CD14-positive monocyte (primary cell): Measurements from ENCODE around the gene BRAF. TPM values are rescaled to one million over a fixed set of nuclear protein-coding genes. Genes with fewer than 3 reads are reported as not detected.

ENCODE experiments used
- DNase-seq, 3 donors: peaks; one replicate each; pipeline ENCODE4 v3.0.0-alpha.2; 2011 to 2022
- H2AFZ ChIP-seq: 2 replicates; pipeline ENCODE4 v1.6.0; 2012; ENCODE audit warnings: mild to moderate bottlenecking, low read depth, low read length, inconsistent platforms; ENCODE audit not compliant: insufficient read depth, poor library complexity, severe bottlenecking
- H3K27ac ChIP-seq, 2 donors: 1 replicate in 1 of 2; 2 replicates in 1 of 2; pipeline ENCODE4 v1.5.1; 2012 to 2013; ENCODE audit warnings: low read length in 2 of 2, control low read depth in 1 of 2, inconsistent platforms in 1 of 2, low read depth in 1 of 2, mild to moderate bottlenecking in 1 of 2
- H3K27me3 ChIP-seq, 2 donors: one replicate each; pipeline versions ENCODE4 v1.6.0 to v1.6.1; 2011 to 2013; ENCODE audit warnings: low read length in 2 of 2; ENCODE audit not compliant: control insufficient read depth in 2 of 2, insufficient read depth in 2 of 2
- H3K36me3 ChIP-seq, 2 donors: replicated peaks in 1 of 2; 1 replicate in 1 of 2; 2 replicates in 1 of 2; pipeline versions ENCODE4 v1.5.1 to v1.6.1; 2012 to 2013; ENCODE audit warnings: low read length in 2 of 2, control low read depth in 1 of 2, inconsistent platforms in 1 of 2, mild to moderate bottlenecking in 1 of 2; ENCODE audit not compliant: insufficient read depth in 2 of 2, control insufficient read depth in 1 of 2
- H3K4me1 ChIP-seq, 2 donors: 1 replicate in 1 of 2; 2 replicates in 1 of 2; pipeline versions ENCODE4 v1.5.1 to v1.6.1; 2012 to 2013; ENCODE audit warnings: low read length in 2 of 2, control low read depth in 1 of 2, inconsistent platforms in 1 of 2, mild to moderate bottlenecking in 1 of 2, moderate library complexity in 1 of 2; ENCODE audit not compliant: insufficient read depth in 2 of 2, control insufficient read depth in 1 of 2
- H3K4me2 ChIP-seq: replicated peaks from 2 replicates; pipeline ENCODE3; 2012; ENCODE audit warnings: low read length, moderate library complexity, mild to moderate bottlenecking; ENCODE audit not compliant: poor library complexity, severe bottlenecking; ENCODE audit errors: extremely low read depth
- H3K4me3 ChIP-seq, 3 experiments: fragments of 200-600 bp in 1 of 3; sonication (generic) in 1 of 3; replicated peaks in 1 of 3; 1 replicate in 2 of 3; 2 replicates in 1 of 3; pipeline ENCODE4 v1.5.1; 2011 to 2013; ENCODE audit warnings: low read length in 3 of 3, mild to moderate bottlenecking in 3 of 3, control low read depth in 2 of 3, low read depth in 2 of 3, inconsistent platforms in 1 of 3, moderate library complexity in 1 of 3
- H3K79me2 ChIP-seq: 2 replicates; pipeline ENCODE4 v1.6.0; 2012; ENCODE audit warnings: mild to moderate bottlenecking, control low read depth, inconsistent platforms, low read length, moderate library complexity; ENCODE audit not compliant: insufficient read depth
- H3K9ac ChIP-seq: 2 replicates; pipeline ENCODE4 v1.6.0; 2017; ENCODE audit warnings: low read length, mild to moderate bottlenecking; ENCODE audit not compliant: insufficient read depth, poor library complexity, severe bottlenecking
- H3K9me3 ChIP-seq, 2 donors: replicated peaks in 1 of 2; 1 replicate in 1 of 2; 2 replicates in 1 of 2; pipeline versions ENCODE4 v1.5.1 to v1.6.1; 2012 to 2013; ENCODE audit warnings: low read length in 2 of 2, control low read depth in 1 of 2; ENCODE audit not compliant: control insufficient read depth in 1 of 2, insufficient read depth in 1 of 2
- H4K20me1 ChIP-seq: 2 replicates; pipeline ENCODE4 v1.6.0; 2012; ENCODE audit warnings: mild to moderate bottlenecking, low read length, control low read depth, moderate library complexity; ENCODE audit not compliant: insufficient read depth
- H3K27ac Mint-ChIP-seq, 7 donors: one replicate each; pipeline ENCODE4 v1.8.0; 2020; ENCODE audit warnings: mild to moderate bottlenecking in 7 of 7, mixed read lengths in 7 of 7, moderate library complexity in 6 of 7, inconsistent platforms in 2 of 7
- H3K27me3 Mint-ChIP-seq, 3 donors: one replicate each; pipeline ENCODE4 v1.8.0; 2021 to 2022; ENCODE audit warnings: low read depth in 3 of 3, mild to moderate bottlenecking in 3 of 3, mixed read lengths in 3 of 3, moderate library complexity in 3 of 3, inconsistent platforms in 1 of 3
- H3K36me3 Mint-ChIP-seq, 2 donors: one replicate each; pipeline ENCODE4 v1.8.0; 2020; ENCODE audit warnings: mixed read lengths in 2 of 2, inconsistent platforms in 1 of 2, mild to moderate bottlenecking in 1 of 2
- H3K4me1 Mint-ChIP-seq: one replicate; pipeline ENCODE4 v1.8.0; 2020; ENCODE audit warnings: mild to moderate bottlenecking, mixed read lengths
- H3K4me3 Mint-ChIP-seq, 2 donors: one replicate each; pipeline ENCODE4 v1.8.0; 2020; ENCODE audit warnings: mild to moderate bottlenecking in 2 of 2, mixed read lengths in 2 of 2, moderate library complexity in 1 of 2
- H3K9me3 Mint-ChIP-seq, 7 donors: one replicate each; pipeline ENCODE4 v1.8.0; 2020 to 2022; ENCODE audit warnings: mixed read lengths in 7 of 7, mild to moderate bottlenecking in 6 of 7, moderate library complexity in 6 of 7, inconsistent platforms in 2 of 7
- whole genome bisulfite sequencing: methylation state at CpG from one replicate; pipeline ENCODE4 v1.1.5; 2013; ENCODE audit warnings: missing lambda C conversion rate; ENCODE audit not compliant: insufficient coverage; 5-methylcytosine and 5-hydroxymethylcytosine counted together
- intact Hi-C, 2 donors: fragments of 100-400 bp; cut with micrococcal nuclease; formaldehyde crosslinking; loops; one replicate each; pipeline versions ENCODE4 v1.15.0 to v1.15.1; 2023
- polyA plus RNA-seq, 3 donors: library from polyadenylated mRNA; depleted of rRNA in 1 of 3; unstranded in 2 of 3; stranded (reverse) in 1 of 3; fragments of 300-500 nt in 2 of 3; fragments of >200 nt in 1 of 3; fragmentation: Illumina TruSeq in 2 of 3; gene quantifications; 1 replicate in 2 of 3; 2 replicates in 1 of 3; pipeline ENCODE4 v1.2.3, GENCODE V29; 2012 to 2021
- TF ChIP-seq, protein P1 (sequence below): fragments of 200-600 bp; IDR thresholded peaks from one replicate; pipeline ENCODE4 v1.8.0; 2022; ENCODE audit warnings: antibody characterized with exemption, mild to moderate bottlenecking

BRAF gene
- polyA plus RNA-seq, 3 donors, result 3.8 to 10.0 (median 5.6) TPM

DNA sequence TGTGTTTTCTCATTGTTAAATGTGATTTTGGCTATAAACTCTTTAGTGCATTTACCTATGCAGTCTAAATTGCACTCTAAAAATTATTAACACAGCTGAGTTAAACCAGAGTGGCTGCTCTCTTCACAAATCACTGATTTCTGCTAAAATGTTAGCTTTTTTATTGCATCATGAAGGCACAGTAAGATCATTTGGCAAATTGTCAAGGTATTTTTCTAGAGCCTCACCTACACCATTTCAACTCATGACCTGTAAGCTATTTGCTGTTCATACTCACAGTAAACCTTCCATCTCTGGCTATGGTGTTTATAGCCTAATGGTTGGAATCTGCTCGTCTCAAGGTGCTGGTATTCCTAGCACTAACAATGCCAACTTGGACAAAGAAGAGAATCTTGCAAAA is 202.5 kb downstream of the BRAF start:
- Histone ChIP-seq H3K4me3 (no peak overlapping the region), H3K4me2 (no peak overlapping the region), H4K20me1 (no peaks in the 10 kb centered on the region), H3K9me3 (no peaks in the 10 kb centered on the region), H3K27me3 (no peaks in the 10 kb centered on the region), H2AFZ (no peak overlapping the region), H3K27ac (no peak overlapping the region), H3K36me3 (peaks cover 4 to 15% of the 10 kb centered on the region in 2 donors), H3K9ac (no peak overlapping the region), H3K79me2 (no peaks in the 10 kb centered on the region), H3K4me1 (peaks cover 9% of the 10 kb centered on the region in 2 donors)
- Mint-ChIP-seq H3K27ac (no peak overlapping the region), H3K27me3 (peaks cover 0 to 1% (median 0%) of the 10 kb centered on the region in 3 donors), H3K9me3 (no peaks in the 10 kb centered on the region), H3K4me3 (no peak overlapping the region), H3K4me1 (peaks cover 9% of the 10 kb centered on the region), H3K36me3 (peaks cover 14 to 22% of the 10 kb centered on the region in 2 donors)
- TF ChIP-seq, protein P1, sequence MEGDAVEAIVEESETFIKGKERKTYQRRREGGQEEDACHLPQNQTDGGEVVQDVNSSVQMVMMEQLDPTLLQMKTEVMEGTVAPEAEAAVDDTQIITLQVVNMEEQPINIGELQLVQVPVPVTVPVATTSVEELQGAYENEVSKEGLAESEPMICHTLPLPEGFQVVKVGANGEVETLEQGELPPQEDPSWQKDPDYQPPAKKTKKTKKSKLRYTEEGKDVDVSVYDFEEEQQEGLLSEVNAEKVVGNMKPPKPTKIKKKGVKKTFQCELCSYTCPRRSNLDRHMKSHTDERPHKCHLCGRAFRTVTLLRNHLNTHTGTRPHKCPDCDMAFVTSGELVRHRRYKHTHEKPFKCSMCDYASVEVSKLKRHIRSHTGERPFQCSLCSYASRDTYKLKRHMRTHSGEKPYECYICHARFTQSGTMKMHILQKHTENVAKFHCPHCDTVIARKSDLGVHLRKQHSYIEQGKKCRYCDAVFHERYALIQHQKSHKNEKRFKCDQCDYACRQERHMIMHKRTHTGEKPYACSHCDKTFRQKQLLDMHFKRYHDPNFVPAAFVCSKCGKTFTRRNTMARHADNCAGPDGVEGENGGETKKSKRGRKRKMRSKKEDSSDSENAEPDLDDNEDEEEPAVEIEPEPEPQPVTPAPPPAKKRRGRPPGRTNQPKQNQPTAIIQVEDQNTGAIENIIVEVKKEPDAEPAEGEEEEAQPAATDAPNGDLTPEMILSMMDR, result no peak
- no peak for DNase-seq
- intact Hi-C loops, result no loop called here
- WGBS, result no CpG with 5 or more reads among the region's 1 CpG

DNA sequence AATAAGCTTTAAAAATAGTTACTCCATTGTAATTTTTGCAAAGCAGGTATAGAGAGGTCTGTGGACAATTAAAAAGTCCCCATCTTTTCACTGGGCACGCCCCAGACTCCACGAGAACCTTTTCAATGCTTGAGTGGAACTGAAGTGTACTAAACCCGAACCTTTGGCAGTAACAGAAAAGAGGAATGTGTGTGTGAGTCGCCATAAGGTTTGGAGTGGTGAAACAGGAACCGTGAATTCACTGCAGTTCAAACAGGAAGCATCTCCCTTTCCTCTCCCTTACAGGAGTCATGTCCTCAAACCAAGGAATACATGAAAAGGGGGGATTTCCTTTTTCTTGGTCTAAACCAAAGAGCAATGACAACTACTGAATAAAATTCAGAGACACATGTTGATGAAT is 205.0 kb downstream of the BRAF start:
- H3K36me3 Mint-ChIP-seq, result peaks cover 6 to 15% of the 10 kb centered on the region in 2 donors
- no CpG with 5 or more reads among the region's 5 CpGs for WGBS
- no peaks in the 10 kb centered on the region for H3K27me3 ChIP-seq
- H3K79me2 ChIP-seq, result no peaks in the 10 kb centered on the region
- H4K20me1 ChIP-seq, result no peaks in the 10 kb centered on the region
- H3K27ac ChIP-seq, result no peak overlapping the region
- intact Hi-C loops, result no loop called here
- peak overlapping the region in 1 of 7 donors; percentile 27 for H3K27ac Mint-ChIP-seq
- H3K9me3 ChIP-seq, result no peaks in the 10 kb centered on the region
- H3K4me1 Mint-ChIP-seq, result peaks cover 9% of the 10 kb centered on the region
- peaks cover 0 to 1% (median 0%) of the 10 kb centered on the region in 3 donors for H3K27me3 Mint-ChIP-seq
- H2AFZ ChIP-seq, result no peak overlapping the region
- peaks cover 0 to under 1% of the 10 kb centered on the region in 2 donors for H3K36me3 ChIP-seq
- H3K4me2 ChIP-seq, result no peak overlapping the region
- H3K4me3 Mint-ChIP-seq, result no peak overlapping the region
- H3K4me3 ChIP-seq, result no peak overlapping the region
- no peak overlapping the region for H3K9ac ChIP-seq
- DNase-seq, result peak; percentile 29 to 57 (median 38)
- no peaks in the 10 kb centered on the region for H3K9me3 Mint-ChIP-seq
- TF ChIP-seq, protein P1, result no peak
- peaks cover 9% of the 10 kb centered on the region in 2 donors for H3K4me1 ChIP-seq
